ENCODE measurements around the gene GTPBP1. TPM values are rescaled to one million over a fixed set of nuclear protein-coding genes. Genes with fewer than 3 reads are reported as not detected.

Gene GTPBP1
- total and polyA plus RNA-seq, 2 of the 13 experiments (the other 11 are each of a cell fraction or from before 2014, with no cell fraction given) = 22.3 to 27.0 TPM

DNA sequence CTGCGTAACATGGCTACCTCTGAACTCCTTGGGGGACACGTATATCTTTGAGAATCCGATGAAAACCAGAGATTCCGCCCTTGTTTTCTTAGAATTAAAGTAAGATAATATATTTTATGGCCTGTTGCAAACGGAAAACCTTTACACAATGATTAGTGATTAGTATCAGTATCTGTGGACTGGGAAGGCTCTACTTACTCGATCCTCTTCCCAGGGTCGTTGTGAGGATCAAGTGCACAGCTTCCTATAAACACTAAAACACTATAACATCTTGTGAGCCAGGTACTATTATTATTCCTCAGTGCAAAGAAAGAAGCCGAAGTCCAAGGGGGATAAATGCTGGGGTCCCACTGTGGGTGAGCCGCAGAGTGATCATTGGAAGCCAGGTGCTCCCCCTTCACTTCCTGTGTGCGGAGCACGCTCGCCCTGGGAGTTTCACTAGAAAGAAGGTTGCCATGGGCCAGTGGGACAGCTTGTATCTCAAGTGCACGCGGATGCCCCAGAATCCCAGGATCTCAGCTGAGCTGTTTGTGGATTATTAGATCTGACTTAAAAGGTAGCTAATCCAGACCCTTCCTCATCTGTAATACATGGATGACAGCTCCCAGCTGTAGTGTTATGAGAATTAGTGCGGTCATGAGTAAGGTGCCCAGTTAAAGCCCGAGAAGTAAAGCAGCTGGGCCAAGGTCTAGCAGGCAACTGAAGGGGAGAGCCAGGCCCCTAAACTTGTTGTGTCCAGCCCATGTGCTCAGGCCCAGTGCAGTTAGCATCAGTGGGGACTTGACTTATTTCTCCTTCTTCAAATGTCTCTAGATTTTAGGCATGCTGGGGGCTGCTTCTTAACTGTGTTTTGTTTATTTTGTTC is 48.5 kb upstream of the GTPBP1 start (continued):
- TF ChIP-seq ZNF530 (CRISPR knock-in tag; IDR thresholded peaks at IDR 0.05; ENCODE audit: low read depth) = no peak
- TF ChIP-seq, protein P1, sequence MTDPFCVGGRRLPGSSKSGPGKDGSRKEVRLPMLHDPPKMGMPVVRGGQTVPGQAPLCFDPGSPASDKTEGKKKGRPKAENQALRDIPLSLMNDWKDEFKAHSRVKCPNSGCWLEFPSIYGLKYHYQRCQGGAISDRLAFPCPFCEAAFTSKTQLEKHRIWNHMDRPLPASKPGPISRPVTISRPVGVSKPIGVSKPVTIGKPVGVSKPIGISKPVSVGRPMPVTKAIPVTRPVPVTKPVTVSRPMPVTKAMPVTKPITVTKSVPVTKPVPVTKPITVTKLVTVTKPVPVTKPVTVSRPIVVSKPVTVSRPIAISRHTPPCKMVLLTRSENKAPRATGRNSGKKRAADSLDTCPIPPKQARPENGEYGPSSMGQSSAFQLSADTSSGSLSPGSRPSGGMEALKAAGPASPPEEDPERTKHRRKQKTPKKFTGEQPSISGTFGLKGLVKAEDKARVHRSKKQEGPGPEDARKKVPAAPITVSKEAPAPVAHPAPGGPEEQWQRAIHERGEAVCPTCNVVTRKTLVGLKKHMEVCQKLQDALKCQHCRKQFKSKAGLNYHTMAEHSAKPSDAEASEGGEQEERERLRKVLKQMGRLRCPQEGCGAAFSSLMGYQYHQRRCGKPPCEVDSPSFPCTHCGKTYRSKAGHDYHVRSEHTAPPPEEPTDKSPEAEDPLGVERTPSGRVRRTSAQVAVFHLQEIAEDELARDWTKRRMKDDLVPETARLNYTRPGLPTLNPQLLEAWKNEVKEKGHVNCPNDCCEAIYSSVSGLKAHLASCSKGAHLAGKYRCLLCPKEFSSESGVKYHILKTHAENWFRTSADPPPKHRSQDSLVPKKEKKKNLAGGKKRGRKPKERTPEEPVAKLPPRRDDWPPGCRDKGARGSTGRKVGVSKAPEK (CRISPR knock-in tag; IDR thresholded peaks at IDR 0.05; ENCODE audit: borderline replicate concordance) = no peak
- no peak for TF ChIP-seq ZNF3 (CRISPR knock-in tag; IDR thresholded peaks at IDR 0.05)
- 0 out of 2 replicates have a peak, but pooled peaks have one; percentile 15 for TF ChIP-seq SATB2 (CRISPR knock-in tag; IDR thresholded peaks at IDR 0.05)
- no peak for TF ChIP-seq ZNF615 (CRISPR knock-in tag; IDR thresholded peaks at IDR 0.05; ENCODE audit: borderline replicate concordance)
- peak; percentile 37; the same call in 1 of the 2 replicates for TF ChIP-seq ELF1 (CRISPR knock-in tag; IDR thresholded peaks at IDR 0.05)
- no peak for TF ChIP-seq NR2F6 (IDR thresholded peaks at IDR 0.05)
- TF ChIP-seq NR2F6 (CRISPR knock-in tag; IDR thresholded peaks at IDR 0.05) = 0 out of 2 replicates have a peak, but pooled peaks have one; percentile 13
- TF ChIP-seq, protein P2, sequence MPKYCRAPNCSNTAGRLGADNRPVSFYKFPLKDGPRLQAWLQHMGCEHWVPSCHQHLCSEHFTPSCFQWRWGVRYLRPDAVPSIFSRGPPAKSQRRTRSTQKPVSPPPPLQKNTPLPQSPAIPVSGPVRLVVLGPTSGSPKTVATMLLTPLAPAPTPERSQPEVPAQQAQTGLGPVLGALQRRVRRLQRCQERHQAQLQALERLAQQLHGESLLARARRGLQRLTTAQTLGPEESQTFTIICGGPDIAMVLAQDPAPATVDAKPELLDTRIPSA (CRISPR knock-in tag; IDR thresholded peaks at IDR 0.05; ENCODE audit: borderline replicate concordance) = no peak
- peak; percentile 97 for TF ChIP-seq ZNF263 (CRISPR knock-in tag; IDR thresholded peaks at IDR 0.05)
- TF ChIP-seq, protein P3, sequence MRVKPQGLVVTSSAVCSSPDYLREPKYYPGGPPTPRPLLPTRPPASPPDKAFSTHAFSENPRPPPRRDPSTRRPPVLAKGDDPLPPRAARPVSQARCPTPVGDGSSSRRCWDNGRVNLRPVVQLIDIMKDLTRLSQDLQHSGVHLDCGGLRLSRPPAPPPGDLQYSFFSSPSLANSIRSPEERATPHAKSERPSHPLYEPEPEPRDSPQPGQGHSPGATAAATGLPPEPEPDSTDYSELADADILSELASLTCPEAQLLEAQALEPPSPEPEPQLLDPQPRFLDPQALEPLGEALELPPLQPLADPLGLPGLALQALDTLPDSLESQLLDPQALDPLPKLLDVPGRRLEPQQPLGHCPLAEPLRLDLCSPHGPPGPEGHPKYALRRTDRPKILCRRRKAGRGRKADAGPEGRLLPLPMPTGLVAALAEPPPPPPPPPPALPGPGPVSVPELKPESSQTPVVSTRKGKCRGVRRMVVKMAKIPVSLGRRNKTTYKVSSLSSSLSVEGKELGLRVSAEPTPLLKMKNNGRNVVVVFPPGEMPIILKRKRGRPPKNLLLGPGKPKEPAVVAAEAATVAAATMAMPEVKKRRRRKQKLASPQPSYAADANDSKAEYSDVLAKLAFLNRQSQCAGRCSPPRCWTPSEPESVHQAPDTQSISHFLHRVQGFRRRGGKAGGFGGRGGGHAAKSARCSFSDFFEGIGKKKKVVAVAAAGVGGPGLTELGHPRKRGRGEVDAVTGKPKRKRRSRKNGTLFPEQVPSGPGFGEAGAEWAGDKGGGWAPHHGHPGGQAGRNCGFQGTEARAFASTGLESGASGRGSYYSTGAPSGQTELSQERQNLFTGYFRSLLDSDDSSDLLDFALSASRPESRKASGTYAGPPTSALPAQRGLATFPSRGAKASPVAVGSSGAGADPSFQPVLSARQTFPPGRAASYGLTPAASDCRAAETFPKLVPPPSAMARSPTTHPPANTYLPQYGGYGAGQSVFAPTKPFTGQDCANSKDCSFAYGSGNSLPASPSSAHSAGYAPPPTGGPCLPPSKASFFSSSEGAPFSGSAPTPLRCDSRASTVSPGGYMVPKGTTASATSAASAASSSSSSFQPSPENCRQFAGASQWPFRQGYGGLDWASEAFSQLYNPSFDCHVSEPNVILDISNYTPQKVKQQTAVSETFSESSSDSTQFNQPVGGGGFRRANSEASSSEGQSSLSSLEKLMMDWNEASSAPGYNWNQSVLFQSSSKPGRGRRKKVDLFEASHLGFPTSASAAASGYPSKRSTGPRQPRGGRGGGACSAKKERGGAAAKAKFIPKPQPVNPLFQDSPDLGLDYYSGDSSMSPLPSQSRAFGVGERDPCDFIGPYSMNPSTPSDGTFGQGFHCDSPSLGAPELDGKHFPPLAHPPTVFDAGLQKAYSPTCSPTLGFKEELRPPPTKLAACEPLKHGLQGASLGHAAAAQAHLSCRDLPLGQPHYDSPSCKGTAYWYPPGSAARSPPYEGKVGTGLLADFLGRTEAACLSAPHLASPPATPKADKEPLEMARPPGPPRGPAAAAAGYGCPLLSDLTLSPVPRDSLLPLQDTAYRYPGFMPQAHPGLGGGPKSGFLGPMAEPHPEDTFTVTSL (CRISPR knock-in tag; IDR thresholded peaks at IDR 0.05; ENCODE audit: borderline replicate concordance) = no peak
- TF ChIP-seq ZNF562 (CRISPR knock-in tag; IDR thresholded peaks at IDR 0.05; ENCODE audit: borderline replicate concordance) = no peak
- TF ChIP-seq PRPF4 (IDR thresholded peaks at IDR 0.05; ENCODE audit: low read depth, low read length, poor library complexity, severe bottlenecking) = no peak
- TF ChIP-seq JDP2 (CRISPR knock-in tag; IDR thresholded peaks at IDR 0.05; ENCODE audit: borderline replicate concordance) = no peak
- TF ChIP-seq, protein P4, sequence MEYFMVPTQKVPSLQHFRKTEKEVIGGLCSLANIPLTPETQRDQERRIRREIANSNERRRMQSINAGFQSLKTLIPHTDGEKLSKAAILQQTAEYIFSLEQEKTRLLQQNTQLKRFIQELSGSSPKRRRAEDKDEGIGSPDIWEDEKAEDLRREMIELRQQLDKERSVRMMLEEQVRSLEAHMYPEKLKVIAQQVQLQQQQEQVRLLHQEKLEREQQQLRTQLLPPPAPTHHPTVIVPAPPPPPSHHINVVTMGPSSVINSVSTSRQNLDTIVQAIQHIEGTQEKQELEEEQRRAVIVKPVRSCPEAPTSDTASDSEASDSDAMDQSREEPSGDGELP (IDR thresholded peaks at IDR 0.05; ENCODE audit: borderline replicate concordance, low read depth) = 0 out of 2 replicates have a peak, but pooled peaks have one; percentile 39
- TF ChIP-seq, protein P5, sequence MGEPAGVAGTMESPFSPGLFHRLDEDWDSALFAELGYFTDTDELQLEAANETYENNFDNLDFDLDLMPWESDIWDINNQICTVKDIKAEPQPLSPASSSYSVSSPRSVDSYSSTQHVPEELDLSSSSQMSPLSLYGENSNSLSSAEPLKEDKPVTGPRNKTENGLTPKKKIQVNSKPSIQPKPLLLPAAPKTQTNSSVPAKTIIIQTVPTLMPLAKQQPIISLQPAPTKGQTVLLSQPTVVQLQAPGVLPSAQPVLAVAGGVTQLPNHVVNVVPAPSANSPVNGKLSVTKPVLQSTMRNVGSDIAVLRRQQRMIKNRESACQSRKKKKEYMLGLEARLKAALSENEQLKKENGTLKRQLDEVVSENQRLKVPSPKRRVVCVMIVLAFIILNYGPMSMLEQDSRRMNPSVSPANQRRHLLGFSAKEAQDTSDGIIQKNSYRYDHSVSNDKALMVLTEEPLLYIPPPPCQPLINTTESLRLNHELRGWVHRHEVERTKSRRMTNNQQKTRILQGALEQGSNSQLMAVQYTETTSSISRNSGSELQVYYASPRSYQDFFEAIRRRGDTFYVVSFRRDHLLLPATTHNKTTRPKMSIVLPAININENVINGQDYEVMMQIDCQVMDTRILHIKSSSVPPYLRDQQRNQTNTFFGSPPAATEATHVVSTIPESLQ (CRISPR knock-in tag; conservative IDR thresholded peaks at IDR 0.05) = no peak
- no peak for TF ChIP-seq GATAD2A (CRISPR knock-in tag; IDR thresholded peaks at IDR 0.05)
